GM21526 (cell line): Measurements from ENCODE around the gene POU2F3.
"Not testable (repeated sequence)": the region's sequence is repeated elsewhere in the genome, so short reads cannot be mapped to it uniquely, and the experiment has no call there.

ENCODE experiments used
- ATAC-seq: cut with Tn5 transposase; IDR thresholded peaks from one replicate; pipeline ENCODE4 v1.9.1; 2021; ENCODE audit warnings: moderate library complexity; ENCODE audit not compliant: unreplicated experiment, low FRiP score

Gene POU2F3

GRCh38 chr11:120273956-120274355 is 34.0 kb downstream of the POU2F3 start:
- not testable (repeated sequence) for ATAC-seq

- ATAC-seq, result no peak
These were observed 39.6 kb downstream of the POU2F3 start for GRCh38 chr11:120279502-120279901.

- no peak for ATAC-seq
These were observed 40.7 kb downstream of the POU2F3 start for GRCh38 chr11:120280600-120281051.

GRCh38 chr11:120281143-120281795 is 41.3 kb downstream of the POU2F3 start:
- ATAC-seq, result no peak

GRCh38 chr11:120283124-120283523 is 43.2 kb downstream of the POU2F3 start:
- no peak for ATAC-seq

- no peak for ATAC-seq
These were observed 44.3 kb downstream of the POU2F3 start for GRCh38 chr11:120284272-120284671.

GRCh38 chr11:120285256-120285655 is 45.3 kb downstream of the POU2F3 start:
- ATAC-seq, result no peak

- ATAC-seq, result no peak
These were observed 48.1 kb downstream of the POU2F3 start for GRCh38 chr11:120288021-120288420.

GRCh38 chr11:120289426-120289825 is 49.5 kb downstream of the POU2F3 start:
- ATAC-seq, result no peak

- ATAC-seq, result no peak
These were observed 51.0 kb downstream of the POU2F3 start for GRCh38 chr11:120290956-120291355.

- ATAC-seq, result no peak
These were observed 53.3 kb downstream of the POU2F3 start for GRCh38 chr11:120293038-120293800.

GRCh38 chr11:120294096-120294495 is 54.2 kb downstream of the POU2F3 start:
- no peak for ATAC-seq

- no peak for ATAC-seq
These were observed 55.2 kb downstream of the POU2F3 start for GRCh38 chr11:120295099-120295498.

- ATAC-seq, result no peak
These were observed 56.6 kb downstream of the POU2F3 start for GRCh38 chr11:120296554-120296953.

- ATAC-seq, result no peak
These were observed 58.5 kb downstream of the POU2F3 start for GRCh38 chr11:120298461-120298860.

GRCh38 chr11:120302001-120302805 is 62.3 kb downstream of the POU2F3 start:
- no peak for ATAC-seq

GRCh38 chr11:120303004-120303637 is 63.2 kb downstream of the POU2F3 start:
- ATAC-seq, result peak; percentile 65

GRCh38 chr11:120304526-120304925 is 64.6 kb downstream of the POU2F3 start:
- no peak for ATAC-seq

- no peak for ATAC-seq
These were observed 65.3 kb downstream of the POU2F3 start for GRCh38 chr11:120305286-120305685.

- no peak for ATAC-seq
These were observed 66.7 kb downstream of the POU2F3 start for GRCh38 chr11:120306519-120307242.
